RPMI8226 (cell line): ENCODE data around the gene HAUS5.
"Not testable (repeated sequence)": the region's sequence is repeated elsewhere in the genome, so short reads cannot be mapped to it uniquely, and the experiment has no call there.

Source experiments
- DNase-seq: peaks from one replicate; pipeline ENCODE4 v3.0.0-alpha.2; 2015

The HAUS5 gene

DNA sequence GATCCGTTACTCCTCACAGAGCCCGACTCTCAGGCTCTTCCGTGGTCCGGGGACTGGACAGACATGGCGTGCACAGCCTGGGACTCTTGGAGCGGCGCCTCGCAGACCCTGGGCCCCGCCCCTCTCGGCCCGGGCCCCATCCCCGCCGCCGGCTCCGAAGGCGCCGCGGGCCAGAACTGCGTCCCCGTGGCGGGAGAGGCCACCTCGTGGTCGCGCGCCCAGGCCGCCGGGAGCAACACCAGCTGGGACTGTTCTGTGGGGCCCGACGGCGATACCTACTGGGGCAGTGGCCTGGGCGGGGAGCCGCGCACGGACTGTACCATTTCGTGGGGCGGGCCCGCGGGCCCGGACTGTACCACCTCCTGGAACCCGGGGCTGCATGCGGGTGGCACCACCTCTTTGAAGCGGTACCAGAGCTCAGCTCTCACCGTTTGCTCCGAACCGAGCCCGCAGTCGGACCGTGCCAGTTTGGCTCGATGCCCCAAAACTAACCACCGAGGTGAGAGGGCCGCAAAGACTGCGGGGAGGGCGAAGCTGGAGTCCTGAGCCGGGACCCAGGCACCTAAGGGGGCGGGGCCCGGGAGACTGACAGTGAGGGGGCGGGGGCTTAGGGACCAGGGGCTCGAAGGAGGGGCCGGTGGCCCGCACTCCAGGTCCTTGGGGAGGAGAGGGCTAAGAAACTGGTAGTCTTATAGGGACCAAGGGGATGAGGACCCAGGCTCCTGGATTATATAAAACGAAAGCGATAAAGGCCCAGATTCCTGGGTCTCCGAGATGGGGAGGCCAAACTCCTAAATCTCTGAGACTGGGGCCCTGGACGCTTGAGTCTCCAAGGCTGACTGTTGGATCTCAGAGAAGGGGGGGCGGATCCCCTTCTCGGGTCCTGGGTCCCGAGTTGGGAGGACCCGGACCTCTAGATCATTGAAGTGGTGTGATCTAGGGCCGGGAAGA is 31.0 kb downstream of the HAUS5 start:
- peak; percentile 87 for DNase-seq

DNA sequence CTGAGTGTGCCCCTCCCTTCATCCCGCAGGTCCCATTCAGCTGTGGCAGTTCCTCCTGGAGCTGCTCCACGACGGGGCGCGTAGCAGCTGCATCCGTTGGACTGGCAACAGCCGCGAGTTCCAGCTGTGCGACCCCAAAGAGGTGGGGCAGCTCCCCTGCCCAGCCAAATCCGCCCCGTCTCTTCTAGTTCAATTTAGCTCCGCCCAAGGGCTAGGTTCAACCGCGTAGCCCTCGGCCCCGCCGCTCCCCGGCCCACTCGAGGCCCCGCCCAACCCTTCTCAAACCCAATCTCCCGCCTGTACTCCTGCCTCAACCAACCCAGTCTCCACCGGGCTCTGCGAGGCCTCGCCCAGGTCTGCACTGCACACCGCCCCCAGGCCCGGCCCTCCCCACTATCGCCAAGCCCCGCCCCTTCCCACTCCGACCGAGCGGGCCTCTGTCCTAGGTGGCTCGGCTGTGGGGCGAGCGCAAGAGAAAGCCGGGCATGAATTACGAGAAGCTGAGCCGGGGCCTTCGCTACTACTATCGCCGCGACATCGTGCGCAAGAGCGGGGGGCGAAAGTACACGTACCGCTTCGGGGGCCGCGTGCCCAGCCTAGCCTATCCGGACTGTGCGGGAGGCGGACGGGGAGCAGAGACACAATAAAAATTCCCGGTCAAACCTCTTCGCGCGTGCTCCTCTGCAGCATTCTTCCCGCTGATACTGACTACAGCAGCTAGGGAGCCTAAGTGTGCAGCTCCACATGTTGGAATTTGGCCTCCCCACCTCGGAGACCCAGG is 31.9 kb downstream of the HAUS5 start:
- peak; percentile 95 for DNase-seq

DNA sequence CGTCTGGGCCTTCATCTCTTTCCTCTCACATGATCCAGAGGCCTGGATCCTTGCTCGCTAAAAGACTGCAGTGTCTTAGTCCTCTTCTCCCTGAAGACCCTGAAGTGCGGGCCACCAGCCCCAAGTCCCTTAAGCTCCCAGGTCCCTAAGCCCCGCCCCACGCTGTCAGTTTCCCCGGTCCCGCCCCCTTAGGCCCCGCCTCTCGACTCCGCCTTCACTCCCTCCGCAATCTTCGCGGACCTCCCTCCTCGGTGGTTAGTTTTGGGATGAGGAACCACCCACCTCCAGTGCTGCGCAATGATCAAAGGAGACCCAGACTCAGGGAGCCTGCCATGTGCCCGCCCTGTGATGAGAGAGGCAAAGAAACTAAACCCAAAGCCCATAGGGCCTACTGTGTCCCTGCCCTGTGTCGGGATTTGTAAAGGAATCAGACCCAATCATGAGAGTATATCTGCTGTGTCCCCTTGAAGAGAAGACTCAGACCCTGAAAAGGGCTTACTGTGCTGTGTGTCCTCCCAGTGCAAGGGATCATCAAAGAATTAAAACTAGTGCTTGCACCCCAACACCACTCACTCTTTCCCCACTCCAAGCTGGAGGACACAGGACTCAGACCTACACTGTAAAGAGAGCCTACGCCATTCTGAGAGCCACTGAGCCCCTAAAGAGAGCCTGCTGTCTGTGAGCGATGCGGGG is 32.6 kb downstream of the HAUS5 start:
- DNase-seq = peak; percentile 55

DNA sequence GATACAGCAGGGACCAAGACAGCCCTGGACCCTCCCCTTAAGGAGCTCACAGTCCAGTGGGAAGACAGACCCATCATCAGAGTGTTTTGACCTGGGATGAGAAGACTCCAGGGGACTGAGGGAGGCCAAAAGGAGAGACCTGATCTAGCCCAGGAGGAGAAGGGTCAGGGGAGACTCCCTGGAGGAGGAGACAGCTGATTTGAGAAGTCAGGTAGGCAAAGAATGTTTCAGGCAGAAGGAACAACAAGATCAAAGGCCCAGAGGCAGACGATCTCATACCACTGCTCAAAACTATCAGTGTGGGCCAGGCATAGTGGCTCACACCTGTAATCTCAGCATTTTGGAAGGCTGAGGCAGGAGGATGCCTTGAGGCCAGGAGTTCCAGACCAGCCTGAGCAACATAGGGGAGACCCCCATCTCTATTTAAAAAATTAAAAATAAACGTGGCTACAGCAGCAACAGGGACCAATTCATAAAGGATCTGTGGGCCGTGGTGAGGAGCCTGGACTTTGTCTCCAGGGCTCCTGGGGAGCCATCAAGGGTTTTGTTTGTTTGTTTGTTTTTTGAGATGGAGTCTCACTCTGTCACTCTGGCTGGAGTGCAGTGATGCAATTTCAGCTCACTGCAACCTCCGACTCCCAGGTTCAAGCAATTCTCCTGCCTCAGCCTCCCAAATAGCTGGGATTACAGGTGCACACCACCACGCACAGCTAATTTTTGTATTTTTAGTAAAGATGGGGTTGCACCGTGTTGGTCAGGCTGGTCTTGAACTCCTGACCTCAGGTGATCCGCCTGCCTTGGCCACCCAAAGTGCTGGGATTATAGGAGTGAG is 33.4 kb downstream of the HAUS5 start:
- DNase-seq = no peak

DNA sequence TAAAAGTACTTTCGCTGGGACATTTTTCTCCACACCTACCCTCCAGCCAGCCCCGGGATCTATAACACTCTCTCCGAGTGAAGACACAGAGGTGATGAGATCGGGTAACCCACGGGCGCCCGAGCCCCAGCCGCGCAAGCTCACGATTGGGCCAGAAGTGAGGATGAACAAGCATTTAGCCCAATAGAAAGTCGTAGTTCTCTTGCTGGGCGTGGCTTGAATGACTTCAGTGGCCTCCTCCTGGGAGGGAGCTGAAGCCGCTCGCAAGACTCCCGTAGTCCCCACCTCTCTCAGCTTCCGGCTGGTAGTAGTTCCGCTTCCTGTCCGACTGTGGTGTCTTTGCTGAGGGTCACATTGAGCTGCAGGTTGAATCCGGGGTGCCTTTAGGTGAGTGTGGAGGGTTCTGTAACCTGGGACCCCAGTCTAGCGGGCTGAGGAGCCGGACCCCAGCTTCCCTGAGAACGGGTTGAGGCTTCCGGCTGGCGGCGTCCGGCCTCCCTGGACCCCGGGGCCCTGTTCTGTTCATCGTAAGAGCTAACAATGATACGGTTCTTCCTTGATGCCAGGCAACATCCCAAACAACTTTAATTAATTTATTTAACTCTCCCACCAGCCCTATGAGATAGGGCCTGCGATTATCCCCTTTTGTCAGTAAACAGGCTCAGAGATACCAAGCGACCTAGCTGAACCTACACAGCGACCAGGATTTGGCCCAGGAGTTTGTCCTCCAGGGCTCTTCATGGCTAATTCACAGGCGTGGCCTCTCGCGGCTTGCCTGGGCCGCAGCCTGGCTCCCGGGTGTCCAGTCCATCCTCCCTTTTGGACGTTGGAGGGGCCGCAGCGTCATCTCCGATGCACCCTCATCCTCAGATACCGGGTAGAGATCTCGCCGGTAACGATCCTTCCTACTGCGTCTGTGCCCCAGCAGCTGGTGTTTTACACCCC is 35.8 kb downstream of the HAUS5 start, which contains the start of gene COX6B1:
COX6B1 (plus strand) TSS at position 307 of the 945 bp plus-strand sequence. CDS start 2,921 bp downstream, outside the sequence.
- peak; percentile 97 for DNase-seq

DNA sequence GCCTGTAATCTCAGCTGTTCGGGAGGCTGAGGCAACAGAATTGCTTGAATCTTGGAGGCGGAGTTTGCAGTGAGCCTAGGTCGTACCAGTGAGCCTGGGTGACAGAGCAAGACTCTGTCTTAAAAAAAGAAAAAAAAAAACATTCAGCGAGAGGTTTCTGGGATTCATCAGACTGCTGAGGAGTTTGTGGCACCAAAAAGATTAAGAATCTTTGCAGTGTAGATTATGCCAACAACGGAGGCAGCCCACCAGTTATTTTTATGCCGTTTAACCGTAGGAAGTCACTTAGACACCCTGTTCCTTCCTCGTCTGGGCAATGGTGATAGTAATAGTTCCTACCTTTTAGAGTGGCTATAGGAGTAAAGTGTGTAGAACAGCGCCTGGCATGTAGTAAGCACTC is 38.0 kb downstream of the HAUS5 start:
- DNase-seq = no peak

DNA sequence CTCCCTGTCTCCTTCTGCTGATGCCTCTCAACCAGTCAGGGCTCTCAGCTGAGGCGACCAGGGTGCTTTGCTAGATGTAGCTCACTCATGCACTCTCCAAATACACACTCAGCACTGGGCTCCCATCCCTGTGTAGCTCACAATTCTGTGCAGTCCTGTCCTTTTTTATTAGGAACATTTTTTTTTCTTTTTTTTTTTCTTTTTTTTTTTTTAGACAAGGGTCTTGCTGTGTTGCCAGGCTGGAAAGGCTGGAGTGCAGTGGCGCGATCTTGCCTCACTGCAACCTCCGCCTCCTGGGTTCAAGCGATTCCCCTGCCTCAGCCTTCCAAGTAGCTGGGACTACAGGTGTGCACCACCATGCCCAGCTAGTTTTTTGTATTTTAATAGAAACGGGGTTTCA is 42.3 kb downstream of the HAUS5 start:
- not testable (repeated sequence) for DNase-seq

DNA sequence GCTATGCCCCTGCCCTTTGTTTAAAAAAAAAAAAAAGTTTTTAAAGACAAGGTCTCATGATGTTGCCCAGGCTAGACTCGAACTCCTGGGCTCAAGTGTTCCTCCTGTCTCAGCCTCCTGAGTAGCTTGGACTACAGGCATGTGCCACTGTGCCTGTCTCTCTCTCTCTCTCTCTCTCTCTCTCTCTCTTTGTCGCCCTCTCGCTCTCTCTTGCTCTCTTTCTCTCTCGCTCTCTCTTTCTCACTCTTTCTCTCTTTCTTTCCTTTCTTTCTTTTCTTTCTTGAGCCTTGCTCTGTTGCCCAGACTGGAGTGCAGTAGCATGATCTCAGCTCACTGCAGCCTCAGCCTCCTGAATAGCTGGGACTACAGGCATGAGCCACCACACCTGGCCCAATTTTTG is 43.1 kb downstream of the HAUS5 start:
- DNase-seq = no peak

DNA sequence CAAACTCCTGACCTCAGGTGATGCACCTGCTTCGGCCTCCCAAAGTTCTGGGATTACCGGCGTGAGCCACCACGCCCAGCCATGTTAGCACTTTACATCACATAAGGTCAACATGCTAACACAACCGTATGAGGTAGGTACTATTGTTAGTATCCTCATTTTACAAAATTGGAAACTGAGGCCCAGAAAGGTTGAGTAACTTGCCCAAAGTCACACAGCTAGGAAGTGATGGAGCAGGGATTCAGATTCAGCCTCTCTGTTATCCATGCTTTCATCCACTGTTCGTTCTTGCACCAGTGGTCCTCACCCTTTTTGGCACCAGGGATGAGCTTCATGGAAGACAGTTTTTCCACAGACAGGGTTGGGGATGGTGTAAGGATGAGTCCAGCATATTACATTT is 44.2 kb downstream of the HAUS5 start:
- DNase-seq = no peak

DNA sequence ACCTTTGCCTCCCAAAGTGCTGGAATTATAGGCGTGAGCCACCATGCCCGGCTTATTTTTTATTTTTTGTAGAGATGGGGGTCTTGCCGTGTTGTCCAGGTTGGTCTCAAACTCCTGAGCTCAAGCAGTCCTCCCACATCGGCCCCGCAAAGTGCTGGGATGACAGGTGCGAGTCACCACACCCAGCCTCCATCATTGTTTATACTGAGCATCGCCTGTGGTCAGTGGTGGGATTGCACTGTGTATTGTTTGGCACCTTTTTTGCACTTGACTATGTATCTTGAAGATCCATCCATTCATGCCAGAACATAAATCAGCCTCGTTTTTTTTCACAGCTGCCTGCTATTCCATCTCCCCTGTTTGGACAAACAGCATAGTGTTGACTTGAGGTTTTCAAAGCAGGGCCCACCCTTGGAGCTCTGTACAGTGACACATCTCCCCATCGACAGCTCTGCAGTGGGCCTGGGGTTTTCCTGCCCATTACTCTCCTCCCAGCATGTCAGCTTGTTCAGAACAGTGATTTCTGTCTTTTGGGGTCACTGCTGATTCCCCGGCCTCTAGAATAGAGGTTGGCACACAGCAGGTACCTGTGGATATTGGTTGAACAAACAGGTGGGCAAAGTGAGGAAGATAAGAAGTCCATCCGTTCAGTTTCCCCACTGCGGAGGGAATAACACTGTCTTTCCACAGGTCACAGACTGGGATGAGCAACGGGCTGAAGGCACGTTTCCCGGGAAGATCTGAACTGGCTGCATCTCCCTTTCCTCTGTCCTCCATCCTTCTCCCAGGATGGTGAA is 45.6 kb downstream of the HAUS5 start:
- no peak for DNase-seq

DNA sequence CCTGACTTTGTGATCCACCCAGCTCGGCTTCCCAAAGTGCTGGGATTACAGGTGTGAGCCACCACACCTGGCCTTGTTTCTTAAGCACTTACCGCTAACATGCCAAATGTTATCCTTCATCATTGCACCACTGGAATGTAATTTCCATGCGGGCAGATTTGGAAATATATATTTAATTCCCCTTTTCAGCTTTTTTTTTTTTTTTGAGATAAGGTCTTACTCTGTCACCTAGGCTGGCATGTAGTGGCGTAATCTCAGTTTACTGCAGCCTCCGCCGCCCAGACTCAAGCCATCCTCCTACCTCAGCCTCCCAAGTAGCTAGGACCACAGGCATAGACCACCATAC is 49.4 kb downstream of the HAUS5 start:
- no peak for DNase-seq

DNA sequence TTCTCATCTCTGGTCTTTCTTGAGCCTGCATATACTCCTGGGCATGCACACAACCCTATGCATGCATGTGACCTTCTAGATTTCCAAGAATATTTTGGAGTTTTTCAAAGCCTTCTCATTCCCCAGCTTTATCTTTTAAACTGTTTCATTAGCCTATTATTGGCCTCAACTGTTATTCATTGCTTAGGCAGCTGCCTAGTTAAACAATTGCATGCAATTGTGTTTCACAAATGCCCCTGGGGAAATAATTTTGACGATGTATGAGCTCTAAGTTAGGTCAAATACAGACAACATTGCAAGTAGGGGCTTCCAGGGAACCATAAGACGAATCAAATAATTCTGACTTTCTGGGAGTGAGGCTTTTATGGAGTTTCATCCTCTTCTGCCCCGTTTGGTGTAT is 51.4 kb downstream of the HAUS5 start:
- no peak for DNase-seq

DNA sequence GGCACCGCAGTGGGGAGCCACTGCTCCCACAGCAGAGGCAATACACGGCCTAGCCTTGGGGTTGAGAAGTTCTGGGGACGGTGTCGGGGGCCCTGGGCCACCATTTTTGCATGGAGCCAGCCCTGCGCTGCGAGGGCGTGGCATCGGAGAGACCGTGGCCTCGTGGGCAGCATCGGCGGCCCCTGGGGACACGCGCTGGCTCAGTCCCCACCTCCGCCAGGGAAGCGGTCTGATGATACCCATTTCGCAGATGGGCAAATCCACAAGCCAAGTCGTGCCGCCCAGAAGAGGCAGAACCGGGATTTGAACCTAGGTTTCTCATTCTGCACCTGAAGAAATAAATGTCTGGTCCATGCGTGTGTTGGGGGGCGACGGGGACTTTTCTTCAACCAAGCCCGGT is 52.6 kb downstream of the HAUS5 start:
- DNase-seq = no peak

DNA sequence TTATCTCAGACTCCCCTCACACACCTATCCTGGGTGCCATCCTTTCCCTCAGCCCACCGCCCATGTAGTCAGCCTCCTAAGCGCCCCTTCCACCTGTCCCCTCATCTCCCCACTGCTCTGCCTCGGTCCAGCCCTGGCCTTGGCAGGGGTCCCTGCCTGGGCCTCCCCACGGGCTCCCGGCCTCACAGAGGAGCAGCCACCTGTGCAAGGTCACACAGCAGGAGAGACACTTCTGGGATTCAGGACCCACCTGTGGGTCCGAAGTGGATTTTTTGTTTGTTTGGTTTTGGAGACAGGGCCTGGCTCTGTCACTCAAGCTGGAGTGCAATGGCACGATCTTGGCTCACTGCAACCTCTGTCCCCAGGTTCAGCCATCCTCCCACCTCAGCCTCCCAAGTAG is 53.1 kb downstream of the HAUS5 start:
- DNase-seq = no peak

DNA sequence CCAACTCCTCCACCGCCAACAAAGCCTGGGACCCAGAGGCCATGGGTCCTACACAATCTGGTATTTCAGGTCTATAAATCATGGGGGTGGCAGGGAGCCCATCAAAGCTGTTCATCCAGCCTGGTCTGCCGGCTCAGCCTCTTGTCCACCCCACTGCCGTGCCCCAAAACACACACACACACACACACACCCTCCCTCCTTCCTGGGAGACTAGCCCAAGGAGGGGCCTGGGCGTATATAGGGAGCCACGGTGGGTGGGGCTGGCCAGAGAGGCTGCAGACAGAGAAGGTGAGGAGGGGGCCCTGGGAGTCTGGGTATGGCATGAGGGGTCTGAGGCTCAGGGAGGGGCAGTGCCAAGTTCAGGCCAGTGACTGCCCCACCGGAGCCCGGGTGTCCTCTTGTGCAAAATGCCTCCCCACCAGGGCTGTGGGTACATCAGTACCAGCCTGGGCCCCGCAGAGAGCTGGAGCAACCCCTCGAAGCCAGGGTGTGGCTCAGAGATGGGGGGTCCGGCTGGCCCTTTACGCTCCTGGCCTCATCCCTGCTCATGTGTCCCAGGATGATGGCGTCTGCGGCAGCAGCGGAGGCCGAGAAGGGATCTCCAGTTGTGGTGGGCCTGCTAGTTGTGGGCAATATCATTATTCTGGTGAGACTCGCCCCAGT is 53.8 kb downstream of the HAUS5 start, which contains the start of gene UPK1A:
UPK1A (plus strand) TSS at position 267 of the 663 bp plus-strand sequence; CDS start at position 563, 296 bp downstream.
- no peak for DNase-seq

DNA sequence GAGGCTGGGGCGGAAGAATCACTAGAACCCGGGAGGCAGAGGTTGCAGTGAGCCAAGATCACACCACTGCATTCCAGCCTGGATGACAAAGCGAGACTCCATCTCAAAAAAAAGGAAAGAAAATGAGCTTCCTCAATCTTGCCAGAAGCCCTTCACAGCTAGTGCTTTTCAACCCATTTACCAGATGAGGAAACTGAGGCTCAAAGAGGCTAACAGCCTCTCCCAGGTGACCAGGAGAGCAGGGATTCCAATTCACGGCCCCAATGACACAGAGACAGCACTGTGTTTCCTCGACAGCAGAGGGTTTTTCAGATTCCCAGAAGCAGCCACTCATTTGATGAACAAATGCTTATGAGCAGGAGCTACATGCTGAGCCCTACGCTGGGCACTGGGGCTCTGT is 57.0 kb downstream of the HAUS5 start:
- no peak for DNase-seq

DNA sequence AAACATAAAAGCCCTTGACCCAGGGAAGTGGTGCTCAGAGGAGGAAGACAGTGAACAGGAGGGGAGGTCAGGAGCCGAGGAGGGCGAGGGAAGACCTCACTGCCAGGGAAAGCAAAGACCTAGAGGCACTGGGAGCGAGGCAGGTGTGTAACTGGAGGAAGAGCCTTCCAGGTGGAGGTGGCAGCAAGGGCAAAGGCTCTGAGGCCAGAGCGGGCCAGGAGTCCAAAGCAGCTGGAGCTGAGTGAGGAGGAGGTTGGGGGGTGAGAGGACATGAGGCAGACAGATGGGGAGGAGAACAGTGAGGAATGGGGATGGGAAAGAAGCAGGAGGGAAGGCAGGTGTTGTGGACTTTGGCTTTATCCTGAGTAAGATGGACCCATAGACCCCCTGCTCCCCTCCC is 57.4 kb downstream of the HAUS5 start:
- DNase-seq = no peak

DNA sequence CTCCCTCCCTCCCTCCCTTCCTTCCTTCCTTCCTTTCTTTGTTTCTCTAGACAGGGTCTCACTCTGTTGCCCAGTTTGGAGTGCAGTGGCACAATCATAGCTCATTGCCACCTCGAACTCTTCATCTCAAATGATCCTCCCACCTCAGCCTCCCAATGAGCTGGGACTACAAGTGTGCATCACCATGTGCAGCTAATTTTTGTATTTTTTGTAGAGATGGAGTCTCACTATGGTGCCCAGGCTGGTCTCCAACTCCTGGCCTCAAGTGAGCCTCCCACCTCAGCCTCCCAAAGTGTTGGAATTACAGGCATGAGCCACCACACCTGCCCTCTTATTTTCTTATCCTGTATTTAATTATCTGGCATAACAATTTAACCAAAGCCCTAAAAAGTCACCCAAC is 58.2 kb downstream of the HAUS5 start:
- DNase-seq = no peak

DNA sequence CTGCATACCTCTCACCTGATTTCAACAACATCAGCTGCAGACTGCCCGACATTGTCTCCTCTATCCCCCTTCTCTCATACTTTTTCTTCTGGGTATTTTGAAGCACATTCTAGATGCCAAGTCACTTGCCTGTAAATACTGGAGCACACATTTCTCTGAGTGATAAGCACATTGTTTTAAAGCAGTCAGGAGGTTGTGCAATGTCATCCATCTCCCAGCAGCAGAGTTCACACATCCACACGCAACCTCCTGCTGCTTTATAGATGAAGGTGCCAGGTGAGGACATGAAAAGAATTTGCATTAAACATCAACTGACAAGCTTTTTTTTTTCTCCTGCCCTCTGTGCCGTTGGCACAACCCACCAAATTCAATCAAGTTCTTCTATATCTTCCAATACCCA is 59.3 kb downstream of the HAUS5 start:
- DNase-seq = no peak
